ENCODE measurements around the gene ACOXL.
"Not testable (repeated sequence)": the region's sequence is repeated elsewhere in the genome, so short reads cannot be mapped to it uniquely, and the experiment has no call there.

The ACOXL gene

GRCh38 chr2:111041398-111042202, 309.2 kb downstream of the ACOXL start:
- DNase-seq (ENCODE audit: low read depth), result no peak

- DNase-seq (ENCODE audit: low read depth), result no peak
These were observed 309.9 kb downstream of the ACOXL start for GRCh38 chr2:111042261-111042660.

- DNase-seq (ENCODE audit: low read depth), result no peak
These were observed 310.7 kb downstream of the ACOXL start for GRCh38 chr2:111042772-111043771.

DNA sequence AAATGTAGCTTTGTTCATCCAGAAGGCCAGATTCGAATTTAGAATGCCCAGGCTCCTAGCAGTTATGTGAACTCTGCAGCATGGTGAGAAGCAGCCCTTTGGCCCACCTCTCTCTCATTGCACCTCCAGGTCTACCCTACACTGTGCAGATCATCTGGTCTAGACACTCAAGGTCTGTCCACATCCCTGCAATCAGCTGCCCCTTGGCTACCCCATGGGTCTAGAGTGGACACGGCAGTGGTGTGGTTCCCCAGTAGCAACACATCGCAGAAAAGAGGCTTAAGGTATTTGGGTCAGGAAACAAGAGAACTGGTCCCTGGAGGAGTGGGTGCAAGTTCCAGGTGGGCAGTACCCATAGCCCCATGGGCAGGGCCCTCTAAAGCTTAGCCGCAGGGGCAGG, 311.7 kb downstream of the ACOXL start:
- no peak for DNase-seq (ENCODE audit: low read depth)

DNA sequence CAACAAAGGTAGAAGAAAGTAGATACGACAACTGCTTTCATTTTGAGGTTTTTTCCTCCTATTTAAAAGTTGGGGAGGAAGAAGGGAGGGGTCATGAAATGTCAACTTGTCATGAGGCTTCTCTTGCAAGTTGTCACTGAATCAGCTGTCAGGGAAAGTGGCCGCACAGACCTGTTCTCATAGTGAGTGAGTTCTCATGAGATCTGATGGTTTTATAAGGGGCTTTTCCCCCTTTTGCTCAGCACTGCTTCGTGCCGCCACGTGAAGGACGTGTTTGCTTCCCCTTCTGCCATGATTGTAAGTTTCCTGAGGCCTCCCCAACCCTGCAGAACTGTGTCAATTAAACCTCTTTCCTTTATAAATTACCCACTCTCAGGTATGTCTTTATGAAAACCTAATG, 312.9 kb downstream of the ACOXL start:
- not testable (repeated sequence) for DNase-seq (ENCODE audit: low read depth)

DNA sequence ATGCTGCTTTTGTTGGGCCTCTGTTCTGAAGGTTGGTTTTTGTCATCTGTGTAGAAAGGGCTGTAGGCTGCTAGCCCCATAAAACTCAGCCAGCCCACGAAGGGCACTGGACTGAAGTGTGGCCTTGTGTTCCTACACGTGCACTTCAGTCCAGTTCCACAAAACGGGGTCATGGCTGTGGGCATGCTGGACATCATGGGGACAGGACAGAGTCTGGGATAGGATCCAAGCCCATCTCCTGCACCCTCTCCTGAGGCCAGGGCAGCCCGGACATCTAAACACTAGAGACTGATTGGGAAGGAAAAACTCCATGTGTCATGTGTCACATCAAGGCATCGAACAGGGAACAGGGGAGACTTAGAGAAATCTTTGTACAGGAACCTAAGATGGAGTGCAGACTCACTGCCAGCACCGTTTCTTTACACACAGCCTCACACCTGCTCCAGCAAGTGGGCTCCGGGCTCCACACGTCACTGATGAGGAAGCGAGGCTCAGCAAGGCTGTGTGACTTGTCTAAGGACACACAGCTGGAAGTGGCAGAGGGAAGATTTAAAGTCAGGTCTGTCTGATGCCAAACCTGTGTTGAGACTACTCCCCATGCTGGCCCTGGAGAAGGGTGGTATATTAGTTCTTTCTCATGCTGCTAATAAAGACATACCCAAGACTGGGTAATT, 313.5 kb downstream of the ACOXL start:
- no peak for DNase-seq (ENCODE audit: low read depth)

GRCh38 chr2:111046670-111047069, 314.3 kb downstream of the ACOXL start:
- DNase-seq (ENCODE audit: low read depth), result no peak

- no peak for DNase-seq (ENCODE audit: low read depth)
These were observed 316.7 kb downstream of the ACOXL start for GRCh38 chr2:111048856-111049768.

DNA sequence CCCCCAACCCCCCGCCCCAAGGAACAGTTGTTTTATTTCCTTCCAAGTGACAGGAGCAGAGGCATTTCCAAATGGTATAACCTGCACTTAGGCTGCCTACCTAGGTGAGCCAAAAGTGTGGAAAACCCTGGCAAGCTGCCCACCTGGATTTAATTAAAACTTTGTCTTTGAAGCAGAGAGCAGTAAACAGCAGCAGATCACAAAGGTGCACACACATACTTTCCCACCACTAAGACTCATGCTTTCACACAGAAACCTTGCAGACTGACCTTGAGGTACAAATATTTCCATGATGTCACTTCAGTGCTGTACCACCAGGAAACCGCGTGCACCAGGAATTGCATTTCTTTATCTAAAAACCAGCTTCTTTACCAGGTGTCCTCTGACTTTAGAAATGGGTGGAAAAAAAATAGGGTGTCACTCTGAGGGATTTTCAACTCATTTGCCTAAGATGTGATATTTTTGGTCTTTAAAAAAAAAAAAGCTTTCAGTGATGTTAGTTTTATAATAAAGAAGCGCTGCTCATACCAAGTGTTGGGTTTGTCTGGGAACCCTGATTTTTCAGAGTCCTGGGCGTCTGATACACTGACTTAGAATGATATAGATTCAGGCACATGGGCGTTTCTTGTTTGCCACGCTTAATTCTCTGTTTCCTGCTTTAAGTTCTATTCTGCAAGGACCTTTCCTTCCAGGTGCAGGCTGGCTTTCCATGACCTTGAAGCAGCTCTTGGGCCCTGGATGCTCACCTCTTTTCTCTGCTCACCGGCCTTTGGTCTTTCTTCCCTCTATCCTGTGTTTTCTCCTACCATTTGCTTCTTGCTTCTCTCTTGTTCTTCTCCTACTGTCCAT, 317.6 kb downstream of the ACOXL start:
- DNase-seq (ENCODE audit: low read depth), result no peak

GRCh38 chr2:111050701-111051376, 318.5 kb downstream of the ACOXL start:
- no peak for DNase-seq (ENCODE audit: low read depth)

GRCh38 chr2:111052621-111053020, 320.2 kb downstream of the ACOXL start:
- DNase-seq (ENCODE audit: low read depth), result no peak

GRCh38 chr2:111053266-111053665, 320.9 kb downstream of the ACOXL start:
- no peak for DNase-seq (ENCODE audit: low read depth)

- DNase-seq (ENCODE audit: low read depth), result no peak
These were observed 321.6 kb downstream of the ACOXL start for GRCh38 chr2:111053825-111054515.

DNA sequence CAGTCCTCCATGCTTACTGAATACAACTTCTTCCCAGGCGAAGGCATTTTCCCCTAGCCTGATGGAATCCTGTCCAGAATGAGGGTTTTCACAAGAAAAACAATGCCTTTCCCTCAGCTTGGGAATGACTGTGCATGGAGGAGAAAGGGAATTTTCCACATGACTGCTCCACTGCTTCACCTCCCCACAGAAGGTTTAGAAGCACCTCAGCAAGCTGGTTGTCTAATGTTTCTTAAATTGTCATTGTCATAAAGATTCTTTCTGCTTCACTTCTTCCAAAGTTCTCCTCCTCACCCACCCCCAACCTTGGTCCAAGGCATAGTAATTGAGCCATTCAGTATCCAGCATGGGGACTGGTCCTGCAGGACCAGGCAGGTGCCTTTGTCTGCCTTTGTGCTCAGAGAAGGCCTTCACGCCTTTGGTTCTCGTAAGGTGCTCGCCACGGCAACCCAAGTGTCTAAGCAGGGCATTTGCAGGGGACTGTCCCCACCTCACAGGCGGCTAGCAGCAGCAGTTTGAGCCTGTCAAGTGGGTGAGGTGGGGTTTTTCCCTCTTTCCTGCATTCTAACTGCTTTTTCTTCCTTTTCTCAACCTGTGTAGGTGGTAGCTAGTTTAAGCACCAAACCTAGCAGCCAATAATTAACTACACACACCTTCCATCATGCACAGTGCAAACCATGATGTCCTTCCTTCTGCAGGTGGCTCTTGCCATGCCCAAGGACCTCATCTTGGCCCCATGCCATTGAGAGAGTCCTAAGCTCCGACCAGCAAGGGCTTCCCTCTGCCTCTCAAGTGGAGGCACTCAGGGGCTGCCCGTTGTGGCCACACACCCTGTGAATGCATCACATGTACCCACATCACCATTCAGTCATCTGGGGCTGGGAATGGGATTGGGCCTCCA, 322.7 kb downstream of the ACOXL start:
- DNase-seq (ENCODE audit: low read depth), result no peak

DNA sequence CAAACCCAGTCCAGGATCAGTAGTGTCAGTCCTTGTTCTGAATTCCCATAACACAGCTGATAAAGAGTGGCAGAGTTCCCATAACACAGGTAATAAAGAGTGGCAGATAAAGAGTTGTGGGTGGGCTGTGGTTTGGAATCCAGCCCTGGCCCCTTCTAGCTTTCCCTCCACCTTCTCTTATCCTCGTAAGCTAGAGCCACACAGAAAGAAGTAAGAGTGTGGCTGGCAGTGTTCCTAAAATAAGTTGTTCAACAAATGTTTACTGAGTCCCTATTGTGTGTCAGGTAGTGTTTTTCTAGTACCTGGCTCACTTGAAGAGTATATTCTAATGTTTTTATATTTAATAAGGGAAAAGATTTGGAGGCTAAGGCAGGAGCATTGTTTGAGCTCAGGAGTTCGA, 323.4 kb downstream of the ACOXL start:
- no peak for DNase-seq (ENCODE audit: low read depth)

- DNase-seq (ENCODE audit: low read depth), result no peak
These were observed 324.7 kb downstream of the ACOXL start for GRCh38 chr2:111057045-111057444.

DNA sequence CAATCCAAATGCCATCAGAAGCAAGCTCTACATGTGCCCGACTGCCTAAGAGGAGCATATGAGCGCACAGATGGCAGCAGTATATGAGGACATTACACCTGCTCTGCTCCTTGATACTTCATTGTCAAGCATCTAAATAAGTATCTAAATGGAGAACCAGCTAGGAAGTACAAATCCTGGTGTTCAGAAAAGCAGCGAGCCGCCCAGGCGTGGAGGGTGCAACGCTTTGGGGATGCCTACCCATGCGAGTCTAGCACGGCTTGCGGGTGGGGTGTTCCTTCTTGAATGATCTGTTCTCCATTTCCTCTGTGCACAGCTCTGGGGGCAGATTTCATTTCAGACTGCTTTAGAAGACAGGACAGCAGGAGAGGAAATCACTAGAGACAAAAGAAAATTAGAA, 325.3 kb downstream of the ACOXL start:
- no peak for DNase-seq (ENCODE audit: low read depth)

DNA sequence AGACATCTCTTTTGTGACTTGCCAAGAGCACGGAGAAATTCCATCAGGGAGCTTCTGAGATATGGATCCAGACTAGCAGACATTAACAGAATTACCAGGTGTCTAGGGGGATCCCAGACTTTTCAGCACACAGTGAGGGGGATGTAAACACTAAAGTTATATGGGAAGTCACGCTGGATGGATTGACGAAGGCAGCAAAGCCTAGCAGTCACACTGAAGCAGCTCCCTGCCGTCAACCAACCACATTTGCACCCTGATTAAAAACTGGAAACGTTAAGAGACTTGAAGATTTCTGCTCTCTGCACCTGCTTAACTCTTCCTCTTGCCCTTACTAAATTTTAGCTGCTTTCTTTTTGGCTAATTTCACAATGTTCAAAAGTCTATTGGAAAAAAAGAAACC, 325.9 kb downstream of the ACOXL start:
- no peak for DNase-seq (ENCODE audit: low read depth)

Data from activated T-helper 1 cell treated with Interleukin-2 at 50 U/mL for 16 hours (primary cell).